Vagina (tissue), 2 donors: ENCODE data around the gene GRK3. TPM values are rescaled to one million over a fixed set of nuclear protein-coding genes. Genes with fewer than 3 reads are reported as not detected.

Source experiments
- DNase-seq, 2 donors: peaks; one replicate each; pipeline ENCODE4 v3.0.0-alpha.2; 2017; ENCODE audit errors: extremely low spot score in 2 of 2
- H3K27ac ChIP-seq: fragments of 200-600 bp; sonication (generic); one replicate; pipeline ENCODE4 v1.5.1; 2019
- H3K27me3 ChIP-seq: fragments of 200-600 bp; sonication (generic); one replicate; pipeline ENCODE4 v1.5.1; 2019
- H3K36me3 ChIP-seq, 2 donors: fragments of 200-600 bp; sonication (generic); one replicate each; pipeline ENCODE4 v1.5.1; 2017 to 2019
- H3K4me1 ChIP-seq: fragments of 200-600 bp; sonication (generic); one replicate; pipeline ENCODE4 v1.5.1; 2019
- H3K4me3 ChIP-seq, 2 donors: fragments of 200-600 bp; sonication (generic); 1 replicate in 1 of 2; 2 replicates in 1 of 2; pipeline ENCODE4 v1.5.1; 2016 to 2019
- H3K9me3 ChIP-seq: fragments of 200-600 bp; sonication (generic); one replicate; pipeline ENCODE4 v1.5.1; 2019
- CTCF ChIP-seq, 3 experiments: fragments of 450-650 bp in 2 of 3; fragments of 200-600 bp in 1 of 3; sonication (generic) in 1 of 3; IDR thresholded peaks; one replicate each; pipeline ENCODE4 v1.5.1; 2017 to 2019; ENCODE audit warnings: antibody characterized with exemption in 3 of 3, mild to moderate bottlenecking in 2 of 3, moderate library complexity in 2 of 3
- POLR2A ChIP-seq, 2 donors: fragments of 450-650 bp; IDR thresholded peaks; one replicate each; pipeline ENCODE4 v1.6.1; 2017; ENCODE audit warnings: antibody characterized with exemption in 2 of 2, mild to moderate bottlenecking in 2 of 2, moderate library complexity in 2 of 2
- POLR2AphosphoS5 ChIP-seq, 2 donors: sonication (generic); formaldehyde crosslinking; IDR thresholded peaks; one replicate each; pipeline ENCODE4 v1.9.0; 2017; ENCODE audit warnings: antibody characterized with exemption in 2 of 2, mild to moderate bottlenecking in 2 of 2, low read depth in 1 of 2; ENCODE audit not compliant: insufficient read depth in 1 of 2
- intact Hi-C: fragments of 100-400 bp; cut with DNase I; formaldehyde crosslinking; loops from one replicate; pipeline ENCODE4 v1.15.1; 2023
- total RNA-seq: library from RNA; depleted of rRNA; stranded (reverse); fragments of >200 nt; gene quantifications from one replicate; pipeline ENCODE4 v1.2.3, GENCODE V29; 2016

GRK3 gene
- total RNA-seq, 1 donor from 2014 or later = 5.6 TPM

- TF ChIP-seq POLR2AphosphoS5 (IDR thresholded peaks at IDR 0.05; ENCODE audit: insufficient read depth in 1 of 2, low read depth in 1 of 2) (no peak), POLR2A (IDR thresholded peaks at IDR 0.05) (no peak), CTCF (IDR thresholded peaks at IDR 0.05) (no peak)
- no peak for DNase-seq
Observed at GRCh38 chr22:25690798-25691197, 126.3 kb downstream of the GRK3 start.

GRCh38 chr22:25692397-25693267 is 128.2 kb downstream of the GRK3 start:
- DNase-seq = no peak
- intact Hi-C loops = no loop called here
- Histone ChIP-seq H3K9me3 (no peaks in the 10 kb centered on the region), H3K4me3 (no peak overlapping the region), H3K36me3 (no peaks in the 10 kb centered on the region), H3K27ac (no peak overlapping the region), H3K4me1 (no peaks in the 10 kb centered on the region), H3K27me3 (no peaks in the 10 kb centered on the region)
- TF ChIP-seq POLR2AphosphoS5 (IDR thresholded peaks at IDR 0.05; ENCODE audit: insufficient read depth in 1 of 2, low read depth in 1 of 2) (no peak), POLR2A (IDR thresholded peaks at IDR 0.05) (no peak), CTCF (IDR thresholded peaks at IDR 0.05) (no peak)

More at GRCh38 chr22:25690798-25691197, 126.3 kb downstream of the GRK3 start:
- Histone ChIP-seq H3K36me3 (no peaks in the 10 kb centered on the region), H3K9me3 (no peaks in the 10 kb centered on the region), H3K27me3 (no peaks in the 10 kb centered on the region), H3K27ac (no peak overlapping the region), H3K4me3 (no peak overlapping the region), H3K4me1 (no peaks in the 10 kb centered on the region)
- intact Hi-C loops = no loop called here

GRCh38 chr22:25693268-25693565 is 128.7 kb downstream of the GRK3 start:
- H3K27me3 ChIP-seq = no peaks in the 10 kb centered on the region
- intact Hi-C loops = no loop called here
- H3K36me3 ChIP-seq = no peaks in the 10 kb centered on the region
- DNase-seq = no peak
- H3K27ac ChIP-seq = no peak overlapping the region
- H3K4me3 ChIP-seq = no peak overlapping the region
- no peaks in the 10 kb centered on the region for H3K4me1 ChIP-seq
- TF ChIP-seq CTCF (IDR thresholded peaks at IDR 0.05) = no peak
- TF ChIP-seq POLR2AphosphoS5 (IDR thresholded peaks at IDR 0.05; ENCODE audit: insufficient read depth in 1 of 2, low read depth in 1 of 2) = no peak
- no peak for TF ChIP-seq POLR2A (IDR thresholded peaks at IDR 0.05)
- H3K9me3 ChIP-seq = no peaks in the 10 kb centered on the region

- no peak overlapping the region for H3K4me3 ChIP-seq
- no peaks in the 10 kb centered on the region for H3K4me1 ChIP-seq
- H3K36me3 ChIP-seq = no peaks in the 10 kb centered on the region
- no peak for TF ChIP-seq POLR2AphosphoS5 (IDR thresholded peaks at IDR 0.05; ENCODE audit: insufficient read depth in 1 of 2, low read depth in 1 of 2)
- TF ChIP-seq POLR2A (IDR thresholded peaks at IDR 0.05) = no peak
- TF ChIP-seq CTCF (IDR thresholded peaks at IDR 0.05) = no peak
- no peaks in the 10 kb centered on the region for H3K27me3 ChIP-seq
- intact Hi-C loops = no loop called here
- H3K27ac ChIP-seq = no peak overlapping the region
- no peaks in the 10 kb centered on the region for H3K9me3 ChIP-seq
- DNase-seq = no peak
Observed at GRCh38 chr22:25694196-25694907, 129.9 kb downstream of the GRK3 start.

- H3K27ac ChIP-seq = no peak overlapping the region
- no peak overlapping the region for H3K4me3 ChIP-seq
- intact Hi-C loops = no loop called here
- no peaks in the 10 kb centered on the region for H3K36me3 ChIP-seq
- no peaks in the 10 kb centered on the region for H3K27me3 ChIP-seq
- H3K4me1 ChIP-seq = no peaks in the 10 kb centered on the region
- DNase-seq = no peak
- TF ChIP-seq POLR2A (IDR thresholded peaks at IDR 0.05) (no peak), POLR2AphosphoS5 (IDR thresholded peaks at IDR 0.05; ENCODE audit: insufficient read depth in 1 of 2, low read depth in 1 of 2) (no peak), CTCF (IDR thresholded peaks at IDR 0.05) (no peak)
- H3K9me3 ChIP-seq = no peaks in the 10 kb centered on the region
Observed at GRCh38 chr22:25695146-25695545, 130.7 kb downstream of the GRK3 start.
